Vagina (tissue), 2 donors: ENCODE results near the gene PIWIL4.

Experiments used
- CTCF ChIP-seq, 3 experiments: fragments of 450-650 bp in 2 of 3; fragments of 200-600 bp in 1 of 3; sonication (generic) in 1 of 3; IDR thresholded peaks; one replicate each; pipeline ENCODE4 v1.5.1; 2017 to 2019; ENCODE audit warnings: antibody characterized with exemption in 3 of 3, mild to moderate bottlenecking in 2 of 3, moderate library complexity in 2 of 3
- POLR2A ChIP-seq, 2 donors: fragments of 450-650 bp; IDR thresholded peaks; one replicate each; pipeline ENCODE4 v1.6.1; 2017; ENCODE audit warnings: antibody characterized with exemption in 2 of 2, mild to moderate bottlenecking in 2 of 2, moderate library complexity in 2 of 2

- TF ChIP-seq CTCF (IDR thresholded peaks at IDR 0.05) (no peak), POLR2A (IDR thresholded peaks at IDR 0.05) (no peak)
Observed at GRCh38 chr11:94629741-94630140, 62.6 kb downstream of the PIWIL4 start.
